ENCODE measurements around the gene STK10.

DNA sequence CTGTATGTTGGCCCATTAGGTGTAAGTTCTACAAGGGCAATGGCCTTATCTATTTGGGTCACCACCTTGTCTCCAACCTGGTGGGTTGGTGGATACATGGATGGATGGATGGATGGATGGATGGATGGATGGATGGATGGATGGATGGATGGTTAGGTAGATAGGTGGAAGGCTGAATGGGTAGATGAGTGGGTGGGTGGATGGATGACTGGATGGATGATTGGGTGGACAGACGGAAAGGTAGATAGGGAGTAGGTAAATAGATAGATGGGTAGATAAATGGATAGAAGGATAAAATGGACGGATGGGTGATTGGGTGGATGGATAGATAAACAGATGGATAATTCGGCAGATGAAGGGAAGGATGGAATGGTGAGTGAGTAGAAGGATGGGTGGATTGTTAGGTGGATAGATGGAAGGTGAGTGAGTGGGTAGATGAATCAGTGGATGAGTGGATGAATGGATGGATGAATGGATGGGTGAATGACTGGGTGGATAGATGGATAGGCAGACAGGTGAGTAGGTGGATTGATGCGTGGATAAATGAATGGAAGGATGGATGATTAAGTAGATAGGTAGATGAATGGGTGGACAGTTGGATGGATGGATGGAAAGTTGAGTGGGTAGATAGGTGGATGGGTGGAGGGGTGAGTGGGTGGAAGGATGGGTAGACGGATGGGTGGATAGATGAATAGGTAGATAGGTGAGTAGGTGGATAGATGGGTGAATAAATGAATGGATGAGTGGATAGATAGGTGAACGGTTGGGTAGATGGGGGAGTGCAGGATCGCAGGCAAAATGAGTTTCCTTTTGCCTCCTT lies 98.5 kb downstream of the STK10 start:
- TF ChIP-seq CTCF (conservative IDR thresholded peaks at IDR 0.05; ENCODE audit: low read depth, low read length) (no peak), EZH2phosphoT487 (IDR thresholded peaks at IDR 0.05; ENCODE audit: borderline replicate concordance, low read length) (no peak), EZH2 (IDR thresholded peaks at IDR 0.05; ENCODE audit: low read length, unreplicated experiment) (no peak)

All from PC-3 (cell line).